K562 (cell line): ENCODE measurements around the gene CGB8. TPM values are rescaled to one million over a fixed set of nuclear protein-coding genes. Genes with fewer than 3 reads are reported as not detected.

Experiments
- ATAC-seq: fragments of 200-7000 bp; cut with Tn5 transposase; 3 replicates; pipeline ENCODE4 v1.9.1; 2020; ENCODE audit warnings: moderate library complexity
- BruUV-seq: library from RNA; stranded (reverse); fragments of 400-500 nt; replicated peaks from 2 replicates; lab custom pipeline; 2021; lab: Mats Ljungman, UMichigan
- CTCF ChIA-PET: fragments of 300-600 bp; formaldehyde crosslinking; extraction: SDS; loops from one replicate; lab custom pipeline; 2021; ENCODE audit warnings: low intra/inter-chr PET ratio; lab: Yijun Ruan, JAX
- POLR2A ChIA-PET: fragments of 300-600, 350-650 bp; sonication (Branson Sonifier 250); formaldehyde crosslinking; extraction: SDS; loops from one replicate; lab custom pipeline; 2021; ENCODE audit warnings: antibody characterized with exemption, inconsistent platforms; lab: Yijun Ruan, JAX
- DNase-seq, 4 experiments: peaks; one replicate each; pipeline versions ENCODE4 v3.0.0 to v3.0.0-alpha.2; 2011 to 2018; ENCODE audit warnings: low spot score in 3 of 4, mixed read lengths in 3 of 4; ENCODE audit errors: extremely low read depth in 1 of 4
- FAIRE-seq: peaks from 2 replicates; lab custom pipeline; 2011; peaks lifted over from hg19 to GRCh38; lab: Jason Lieb, UNC
- H2AFZ ChIP-seq: 2 replicates; pipeline ENCODE4 v1.6.0; 2011; ENCODE audit warnings: low read depth, low read length, control low read depth, inconsistent platforms
- H3K27ac ChIP-seq: fragments of 200-600 bp; 3 replicates; pipeline ENCODE4 v1.8.0; 2011; ENCODE audit warnings: low read depth, mild to moderate bottlenecking, control low read depth, inconsistent platforms, low read length, moderate library complexity, mixed read lengths; ENCODE audit errors: extremely low read depth
- H3K27me3 ChIP-seq, 2 experiments: fragments of 300-600 bp in 1 of 2; 2 replicates in 1 of 2; 3 replicates in 1 of 2; pipeline versions ENCODE4 v1.6.0 to v1.8.0; 2011; ENCODE audit warnings: inconsistent platforms in 2 of 2, low read length in 2 of 2, mild to moderate bottlenecking in 1 of 2, mixed read lengths in 1 of 2, moderate library complexity in 1 of 2; ENCODE audit not compliant: control insufficient read depth in 2 of 2, insufficient read depth in 2 of 2
- H3K36me3 ChIP-seq: fragments of 300-600 bp; 3 replicates; pipeline ENCODE4 v1.8.0; 2011; ENCODE audit warnings: mild to moderate bottlenecking, low read length, inconsistent platforms; ENCODE audit not compliant: control insufficient read depth, insufficient read depth
- H3K4me1 ChIP-seq, 2 experiments: fragments of 200-600 bp in 1 of 2; replicated peaks in 1 of 2; 2 replicates in 1 of 2; 3 replicates in 1 of 2; pipeline versions ENCODE4 v1.5.1 to v1.8.0; 2011; ENCODE audit warnings: inconsistent platforms in 2 of 2, low read length in 2 of 2, mild to moderate bottlenecking in 1 of 2, mixed read lengths in 1 of 2, moderate library complexity in 1 of 2; ENCODE audit not compliant: control insufficient read depth in 2 of 2, insufficient read depth in 2 of 2
- H3K4me2 ChIP-seq: 2 replicates; pipeline ENCODE4 v1.6.1; 2011; ENCODE audit warnings: low read length, control low read depth, inconsistent platforms, mixed read lengths; ENCODE audit not compliant: insufficient read depth
- H3K4me3 ChIP-seq: fragments of 200-600 bp; sonication (generic), shearing (Covaris generic); 2 replicates; pipeline ENCODE4 v1.5.1; 2016; ENCODE audit warnings: control low read depth, inconsistent platforms
- H3K79me2 ChIP-seq: fragments of 200-600 bp; 3 replicates; pipeline ENCODE4 v1.8.0; 2011; ENCODE audit warnings: low read length, inconsistent platforms; ENCODE audit not compliant: control insufficient read depth, insufficient read depth
- H3K9ac ChIP-seq, 2 experiments: 2 replicates each; pipeline versions ENCODE4 v1.6.0 to v1.6.1; 2011; ENCODE audit warnings: low read depth in 2 of 2, low read length in 2 of 2, control low read depth in 1 of 2, inconsistent platforms in 1 of 2, mild to moderate bottlenecking in 1 of 2, mixed read lengths in 1 of 2; ENCODE audit not compliant: insufficient read depth in 1 of 2
- H3K9me1 ChIP-seq: one replicate; pipeline ENCODE4 v1.6.0; 2011; ENCODE audit warnings: inconsistent platforms, mild to moderate bottlenecking, low read length, moderate library complexity; ENCODE audit not compliant: control insufficient read depth, insufficient read depth
- H3K9me3 ChIP-seq: replicated peaks from 2 replicates; pipeline ENCODE4 v1.5.1; 2011; ENCODE audit warnings: low read depth, low read length, inconsistent platforms; ENCODE audit not compliant: control insufficient read depth, insufficient read depth
- H4K20me1 ChIP-seq: replicated peaks from 2 replicates; pipeline ENCODE4 v1.6.1; 2011; ENCODE audit warnings: low read length, inconsistent platforms, mixed read lengths; ENCODE audit not compliant: control insufficient read depth, insufficient read depth
- CBX3 ChIP-seq, 2 experiments: IDR thresholded peaks; 1 replicate in 1 of 2; 2 replicates in 1 of 2; pipeline ENCODE4 v1.6.1; 2012; ENCODE audit warnings: inconsistent platforms in 2 of 2, low read length in 2 of 2, borderline replicate concordance in 1 of 2, control low read depth in 1 of 2
- CGGBP1 ChIP-seq: fragments of 250-450 bp; sonication (Bioruptor Pico); IDR thresholded peaks from 2 replicates; pipeline ENCODE4 v1.9.0; 2021; ENCODE audit warnings: mild to moderate bottlenecking
- FOXM1 ChIP-seq, 2 experiments: fragments of 450-650 bp in 1 of 2; sonication (generic) in 1 of 2; formaldehyde crosslinking in 1 of 2; IDR thresholded peaks; 2 replicates each; pipeline versions ENCODE4 v1.6.1 to v1.9.0; 2017 to 2022; ENCODE audit warnings: low read depth in 2 of 2, mild to moderate bottlenecking in 2 of 2, missing genetic modification reagents in 1 of 2, moderate library complexity in 1 of 2
- KLF6 ChIP-seq: fragments of 250-450 bp; sonication (Bioruptor Pico); IDR thresholded peaks from 2 replicates; pipeline ENCODE4 v1.4.0; 2020; ENCODE audit warnings: mild to moderate bottlenecking, moderate library complexity, borderline replicate concordance
- MBD2 ChIP-seq: sonication (generic); IDR thresholded peaks from 2 replicates; pipeline ENCODE4 v1.6.1; 2016; ENCODE audit warnings: low read depth, borderline replicate concordance
- MCM2 ChIP-seq: fragments of 450-650 bp; IDR thresholded peaks from 2 replicates; pipeline ENCODE4 v1.6.1; 2017; ENCODE audit warnings: low read depth, mild to moderate bottlenecking
- MLLT1 ChIP-seq, 2 experiments: fragments of 450-650 bp; IDR thresholded peaks; 2 replicates each; pipeline ENCODE4 v1.6.1; 2016
- NR2C1 ChIP-seq, 2 experiments: fragments of 450-650 bp; IDR thresholded peaks; 2 replicates each; pipeline ENCODE4 v1.6.1; 2017; ENCODE audit warnings: mild to moderate bottlenecking in 2 of 2, antibody characterized with exemption in 1 of 2, inconsistent platforms in 1 of 2, missing compliant biosample characterization in 1 of 2, missing genetic modification characterization in 1 of 2
- NUFIP1 ChIP-seq: fragments of 450-650 bp; IDR thresholded peaks from 2 replicates; pipeline ENCODE4 v1.6.1; 2018; ENCODE audit not compliant: partially characterized antibody
- RBM25 ChIP-seq: fragments of 200-400 bp; formaldehyde crosslinking; IDR thresholded peaks from 2 replicates; pipeline ENCODE4 v1.6.1; 2018; ENCODE audit warnings: low read length, low read depth, moderate library complexity; ENCODE audit not compliant: severe bottlenecking
- SIN3A ChIP-seq, 2 experiments: fragments of 150-350 bp in 1 of 2; IDR thresholded peaks; 2 replicates each; pipeline ENCODE4 v1.6.1; 2011 to 2016; ENCODE audit warnings: borderline replicate concordance in 2 of 2, low read depth in 2 of 2, low read length in 2 of 2, mild to moderate bottlenecking in 2 of 2, moderate library complexity in 2 of 2; ENCODE audit not compliant: control insufficient read depth in 1 of 2
- STAT5B ChIP-seq: fragments of 250-450 bp; sonication (Bioruptor Pico); IDR thresholded peaks from 2 replicates; pipeline ENCODE4 v1.8.0; 2021; ENCODE audit warnings: mild to moderate bottlenecking, inconsistent platforms
- TEAD1 ChIP-seq, 2 experiments: fragments of 450-650 bp in 1 of 2; sonication (generic) in 1 of 2; formaldehyde crosslinking; IDR thresholded peaks; 2 replicates each; pipeline versions ENCODE4 v1.4.0 to v1.8.0; 2020 to 2022; ENCODE audit warnings: mild to moderate bottlenecking in 2 of 2, missing genetic modification reagents in 1 of 2
- TSC22D4 ChIP-seq: fragments of 450-650 bp; IDR thresholded peaks from 2 replicates; pipeline ENCODE4 v1.6.1; 2016; ENCODE audit warnings: missing genetic modification characterization, missing biosample characterization, control low read depth
- YBX1 ChIP-seq: fragments of 450-650 bp; IDR thresholded peaks from 2 replicates; pipeline ENCODE4 v1.7.1; 2016; ENCODE audit warnings: mild to moderate bottlenecking
- ZNF121 ChIP-seq: sonication (generic); formaldehyde crosslinking; conservative IDR thresholded peaks from 2 replicates; pipeline ENCODE4 v1.8.0; 2022; ENCODE audit warnings: missing genetic modification reagents
- ZNF311 ChIP-seq: fragments of 250-450 bp; sonication (Bioruptor Pico); IDR thresholded peaks from 2 replicates; pipeline ENCODE4 v1.4.0; 2020; ENCODE audit warnings: mild to moderate bottlenecking, moderate library complexity
- ZNF77 ChIP-seq: fragments of 250-450 bp; sonication (Bioruptor Pico); IDR thresholded peaks from 2 replicates; pipeline ENCODE4 v1.5.0; 2020
- WGBS: fragments of 100-300 bp; shearing (Covaris generic); methylation state at CpG from one replicate; pipeline ENCODE4 v1.1.6; 2016; ENCODE audit warnings: low coverage, mixed read lengths; ENCODE audit not compliant: insufficient coverage; ENCODE audit errors: missing lambda C conversion rate; 5-methylcytosine and 5-hydroxymethylcytosine counted together
- in situ Hi-C: fragments of 300-500 bp; cut with MboI; formaldehyde crosslinking; loops from 4 replicates; pipeline ENCODE4 v1.15.0; 2018; ENCODE audit warnings: inconsistent platforms, mixed read lengths
- intact Hi-C: fragments of 100-400 bp; cut with micrococcal nuclease; formaldehyde crosslinking; loops from 2 replicates; pipeline ENCODE4 v1.14.2; 2022
- polyA plus RNA-seq, 8 experiments: library from polyadenylated mRNA; depleted of rRNA in 4 of 8; stranded (reverse) in 5 of 8; unstranded in 3 of 8; fragments of >200 nt; fragmentation: Nextera tagmentation in 2 of 8; fragmentation: Illumina TruSeq in 1 of 8; extraction: Ambion mirVana in 2 of 8; extraction: Trizol in 1 of 8; gene quantifications; 2 replicates each; pipeline versions ENCODE4 v1.2.1 to v1.2.3, GENCODE V29; 2011 to 2014; ENCODE audit warnings: inconsistent platforms in 1 of 8, missing spikeins in 1 of 8
- total RNA-seq, 7 experiments: library from RNA; depleted of rRNA in 6 of 7; stranded (reverse); fragments of >200 nt in 6 of 7; fragmentation: Illumina TruSeq in 2 of 7; extraction: Trizol in 2 of 7; gene quantifications; 2 replicates each; pipeline versions ENCODE4 v1.2.1 to v1.2.3, GENCODE V29; 2011 to 2021; ENCODE audit warnings: low replicate concordance in 1 of 7

Gene CGB8
- total and polyA plus RNA-seq, 9 of the 15 experiments (the other 6 are each of a cell fraction or from before 2014, with no cell fraction given) = not detected

DNA sequence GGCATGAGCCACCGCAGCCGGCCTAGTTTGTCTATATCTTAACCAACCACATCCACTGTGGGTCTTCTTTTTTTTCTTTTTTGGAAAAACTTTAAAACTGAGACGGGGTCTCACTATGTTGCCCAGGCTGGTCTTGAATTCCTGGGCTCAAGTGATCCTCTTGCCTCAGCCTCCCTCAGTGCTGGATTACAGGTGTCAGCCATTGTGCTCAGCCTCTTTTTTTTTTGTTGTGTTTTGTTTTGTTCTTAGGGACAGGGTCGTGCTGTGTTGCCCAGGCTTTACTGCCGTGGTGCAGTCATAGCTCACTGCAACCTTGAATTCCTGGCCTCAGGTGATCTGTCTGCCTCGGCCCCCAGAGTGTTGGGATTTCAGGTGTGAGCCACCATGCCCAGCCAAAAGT is 43.8 kb upstream of the CGB8 start:
- in situ Hi-C loops (no loop called here), intact Hi-C loops (no loop called here)
- Histone ChIP-seq H3K79me2 (peaks cover 72% of the 10 kb centered on the region), H3K4me1 (peaks cover 2 to 5% of the 10 kb centered on the region in 2 experiments; a peak in 2 of 5 replicates), H3K27ac (no peak overlapping the region), H3K36me3 (peaks cover 93% of the 10 kb centered on the region), H3K4me2 (no peak overlapping the region), H3K4me3 (no peak overlapping the region), H3K9me1 (no peaks in the 10 kb centered on the region), H2AFZ (no peak overlapping the region), H3K9me3 (no peaks in the 10 kb centered on the region), H4K20me1 (peaks cover 29% of the 10 kb centered on the region), H3K9ac (no peak overlapping the region), H3K27me3 (no peaks in the 10 kb centered on the region)
- CTCF ChIA-PET = no interaction called here
- no TSS peak for BruUV-seq
- no peak for ATAC-seq
- POLR2A ChIA-PET = interaction anchor here (0.6 kb wide), 1 partner anchor 255 kb away, joined by 3 read pairs; no protein-coding TSS in a partner anchor
- TF ChIP-seq SIN3A (IDR thresholded peaks at IDR 0.05; ENCODE audit: borderline replicate concordance in 2 of 2, control insufficient read depth in 1 of 2, low read depth in 2 of 2, low read length in 2 of 2) (no peak), TEAD1 (CRISPR knock-in tag; IDR thresholded peaks at IDR 0.05) (no peak), CBX3 (IDR thresholded peaks at IDR 0.05; ENCODE audit: borderline replicate concordance in 1 of 2, low read length in 2 of 2) (no peak), ZNF311 (CRISPR knock-in tag) (no peak), TSC22D4 (tag) (no peak), NUFIP1 (no peak), MBD2 (no peak), FOXM1 (IDR thresholded peaks at IDR 0.05; ENCODE audit: low read depth) (no peak), FOXM1 (CRISPR knock-in tag; IDR thresholded peaks at IDR 0.05; ENCODE audit: low read depth) (no peak), MLLT1 (IDR thresholded peaks at IDR 0.05) (no peak), YBX1 (no peak), KLF6 (no peak), MCM2 (no peak), NR2C1 (IDR thresholded peaks at IDR 0.05) (no peak), NR2C1 (tag; IDR thresholded peaks at IDR 0.05) (no peak), ZNF121 (CRISPR knock-in tag) (peak; percentile 68), STAT5B (CRISPR knock-in tag) (no peak), ZNF77 (CRISPR knock-in tag) (no peak), RBM25 (peak; percentile 6), CGGBP1 (CRISPR knock-in tag) (no peak)
- no peak for FAIRE-seq
- no peak for DNase-seq
- WGBS = 98% methylated on average over 6 of the region's 6 CpGs
